HuH-7 (cell line): ENCODE results near the gene HEXIM1.
A peak's percentile ranks its signal among the peaks of the same experiment; 100 is the strongest.

ENCODE experiments used
- DNase-seq: peaks from one replicate; pipeline ENCODE4 v3.0.0; 2011; ENCODE audit warnings: low spot score

Gene HEXIM1, protein sequence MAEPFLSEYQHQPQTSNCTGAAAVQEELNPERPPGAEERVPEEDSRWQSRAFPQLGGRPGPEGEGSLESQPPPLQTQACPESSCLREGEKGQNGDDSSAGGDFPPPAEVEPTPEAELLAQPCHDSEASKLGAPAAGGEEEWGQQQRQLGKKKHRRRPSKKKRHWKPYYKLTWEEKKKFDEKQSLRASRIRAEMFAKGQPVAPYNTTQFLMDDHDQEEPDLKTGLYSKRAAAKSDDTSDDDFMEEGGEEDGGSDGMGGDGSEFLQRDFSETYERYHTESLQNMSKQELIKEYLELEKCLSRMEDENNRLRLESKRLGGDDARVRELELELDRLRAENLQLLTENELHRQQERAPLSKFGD

DNA sequence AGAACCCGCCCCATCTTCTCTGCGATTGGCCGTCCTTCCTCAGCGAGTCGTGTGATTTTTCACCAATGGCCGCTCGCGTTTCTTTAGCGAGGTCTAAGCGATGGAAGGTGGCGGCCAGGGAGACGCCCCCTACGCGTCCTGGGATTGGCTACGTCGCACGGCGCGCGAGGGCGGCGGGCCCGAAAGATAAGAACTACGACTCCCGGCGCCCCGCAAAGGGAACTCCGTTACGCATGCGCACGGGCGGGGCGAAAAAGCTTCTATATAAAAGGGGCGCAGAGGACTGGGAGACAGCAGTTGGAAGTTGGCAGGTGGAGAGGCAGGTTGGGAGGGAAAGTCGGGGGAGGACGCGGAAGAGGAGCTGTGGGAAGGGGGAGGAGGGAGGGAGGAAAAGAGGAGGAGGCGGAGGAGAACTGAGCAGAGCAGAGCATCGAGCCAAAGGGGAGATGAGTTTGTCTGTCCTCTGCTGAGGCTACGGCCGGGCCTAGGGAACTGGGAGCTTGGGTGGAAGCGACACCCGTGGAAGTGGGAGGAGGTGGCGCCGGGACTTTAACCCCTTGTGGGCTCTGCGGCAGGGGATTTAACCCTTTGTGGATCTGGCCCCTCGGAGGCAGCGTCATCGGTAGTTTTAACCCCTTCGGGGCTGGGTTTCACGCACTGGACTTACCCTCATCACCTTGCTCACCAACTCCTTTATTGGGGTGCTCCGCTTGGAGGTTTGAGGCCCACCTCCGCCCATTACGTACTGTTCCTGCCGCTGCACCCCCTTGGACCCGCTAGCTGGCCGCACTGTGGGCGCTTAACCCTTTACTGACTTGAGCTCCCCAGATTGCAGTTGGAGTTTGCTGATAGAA, at the start of gene HEXIM1:
HEXIM1 (plus strand) TSS at position 293 of the 854 bp plus-strand sequence. CDS start 716 bp downstream, outside the sequence.
- peak; percentile 99 for DNase-seq

DNA sequence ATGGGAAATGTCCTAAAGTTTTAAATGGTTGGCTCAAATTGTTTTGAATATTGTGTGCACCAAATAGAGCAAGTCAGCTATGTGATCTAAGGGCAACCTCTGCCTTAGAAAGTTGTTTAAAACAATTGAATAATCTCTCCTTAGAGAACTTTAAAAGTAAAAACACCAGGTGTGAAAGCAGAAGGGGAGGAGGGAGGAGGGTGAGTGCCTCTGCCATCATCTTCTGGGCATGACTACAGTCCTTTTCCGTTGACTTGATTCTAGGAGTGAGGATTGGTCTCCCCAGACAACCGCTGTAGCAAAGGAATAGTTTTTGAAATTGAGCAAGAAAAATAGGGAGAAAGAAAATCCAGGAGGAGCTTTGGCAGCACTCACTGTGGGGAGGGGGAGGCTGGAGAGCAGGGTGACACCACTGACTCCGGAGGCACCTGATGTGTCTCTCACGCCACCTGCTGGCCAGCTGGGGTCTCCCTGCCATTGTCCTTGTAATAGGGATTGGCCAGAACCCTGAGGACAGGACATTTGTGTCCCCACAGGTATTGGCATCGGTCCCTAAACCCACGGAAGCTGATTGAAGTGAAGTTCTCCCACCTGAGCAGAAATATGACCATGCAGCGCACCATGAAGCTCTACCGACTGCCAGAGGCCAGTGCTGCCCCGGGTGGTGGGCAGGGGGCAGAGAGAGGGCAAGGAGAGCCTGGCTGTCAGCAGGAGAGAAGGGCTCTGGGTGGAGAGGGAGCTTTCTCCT, 49.2 kb upstream of the HEXIM1 start:
- DNase-seq: peak; percentile 97

DNA sequence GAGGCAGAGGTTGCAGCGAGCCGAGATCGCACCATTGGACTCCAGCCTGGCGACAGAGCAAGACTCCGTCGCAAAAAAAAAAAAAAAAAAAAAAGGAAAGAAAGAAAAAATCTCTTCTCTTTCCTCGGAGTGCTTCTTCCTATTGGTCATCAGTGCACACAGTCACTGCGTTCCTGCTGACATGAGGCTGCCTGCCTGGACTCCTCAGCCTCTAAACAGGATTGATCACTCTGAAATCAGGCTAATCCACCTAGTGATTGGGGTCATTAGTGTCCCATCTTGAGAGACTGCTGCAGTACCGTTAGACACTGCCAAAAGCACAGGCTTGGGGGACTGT, 46.8 kb upstream of the HEXIM1 start:
- DNase-seq: no peak

DNA sequence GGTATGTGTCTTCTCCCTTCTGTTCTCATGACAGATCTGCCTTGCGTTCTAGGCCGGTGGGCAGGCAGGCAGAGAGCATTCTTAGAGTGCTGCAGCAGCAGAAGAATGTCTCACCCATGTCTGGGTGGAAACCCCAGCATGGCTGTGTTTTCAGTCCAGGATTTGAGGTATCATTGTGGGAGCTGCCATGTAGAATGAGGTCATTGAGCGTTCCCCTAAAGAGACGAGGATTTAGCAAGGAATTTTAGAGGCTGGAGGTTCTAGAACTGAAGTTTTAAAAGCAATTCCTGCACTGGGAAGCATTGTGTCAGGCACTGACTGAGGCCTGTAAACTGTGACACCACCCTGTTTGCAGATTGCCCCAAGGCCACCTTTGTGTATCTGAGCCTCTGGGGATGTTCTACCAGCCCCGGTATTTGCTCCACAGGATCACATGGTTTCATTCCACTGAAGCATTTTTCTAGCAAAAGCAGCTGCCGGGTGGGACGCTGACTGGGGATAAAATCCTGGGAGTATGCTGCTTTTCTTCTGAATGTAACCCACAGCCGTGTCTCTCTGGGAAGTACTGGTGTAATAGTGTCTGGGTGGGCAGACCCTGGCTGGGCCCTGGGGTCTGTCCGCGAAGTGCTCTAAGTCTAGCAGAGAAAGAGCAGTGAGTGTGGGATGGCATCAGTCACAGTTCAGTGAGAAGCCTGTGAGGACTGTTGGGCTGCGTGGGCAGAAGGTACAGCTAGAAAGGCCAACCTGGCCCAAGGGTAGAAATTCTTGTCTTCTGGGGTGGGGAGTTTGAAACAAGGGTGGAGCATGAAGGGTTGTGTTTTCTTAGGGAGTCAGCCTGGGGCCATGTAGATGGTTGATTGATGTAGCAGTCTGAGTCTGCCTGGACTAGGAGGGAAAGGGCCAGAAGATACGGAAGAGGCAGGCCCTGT, 46.1 kb upstream of the HEXIM1 start:
- DNase-seq: no peak

DNA sequence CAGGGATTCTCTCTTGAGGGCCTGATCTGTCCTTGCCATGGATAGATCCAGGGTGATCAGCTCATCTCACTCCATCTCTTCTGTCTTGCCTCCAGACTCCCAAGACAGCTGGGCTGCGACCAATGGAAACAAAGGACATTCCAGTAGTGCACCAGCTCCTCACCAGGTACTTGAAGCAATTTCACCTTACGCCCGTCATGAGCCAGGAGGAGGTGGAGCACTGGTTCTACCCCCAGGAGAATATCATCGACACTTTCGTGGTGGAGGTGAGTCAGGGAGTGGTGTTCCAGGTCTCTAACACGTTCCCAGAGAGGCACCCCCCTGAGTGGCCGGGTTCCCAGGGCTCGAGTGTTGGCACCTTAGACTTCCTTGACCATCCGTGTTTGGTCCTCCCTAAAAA, 45.4 kb upstream of the HEXIM1 start:
- no peak for DNase-seq

DNA sequence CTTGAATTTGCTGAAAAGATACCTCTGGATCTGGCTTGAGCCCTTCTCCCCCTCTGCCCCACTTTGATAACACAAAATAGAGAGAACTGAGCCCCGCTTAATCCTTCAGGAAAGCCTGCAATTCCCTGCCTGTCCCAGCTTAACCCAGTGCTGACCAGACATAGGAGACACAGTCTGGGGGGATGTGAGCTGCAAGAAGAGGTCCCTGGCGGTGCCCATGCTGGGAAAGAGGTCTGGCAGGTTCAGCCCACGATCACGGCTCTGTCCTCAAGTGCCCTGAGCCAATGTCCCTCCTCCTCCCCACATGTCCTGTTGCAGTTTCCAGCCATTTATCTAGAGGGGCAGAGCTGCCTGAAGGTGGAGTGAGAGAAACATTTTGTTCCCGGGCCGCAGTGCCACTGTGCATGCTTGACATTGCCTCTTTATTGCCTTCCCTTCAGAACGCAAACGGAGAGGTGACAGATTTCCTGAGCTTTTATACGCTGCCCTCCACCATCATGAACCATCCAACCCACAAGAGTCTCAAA, 44.9 kb upstream of the HEXIM1 start:
- no peak for DNase-seq

DNA sequence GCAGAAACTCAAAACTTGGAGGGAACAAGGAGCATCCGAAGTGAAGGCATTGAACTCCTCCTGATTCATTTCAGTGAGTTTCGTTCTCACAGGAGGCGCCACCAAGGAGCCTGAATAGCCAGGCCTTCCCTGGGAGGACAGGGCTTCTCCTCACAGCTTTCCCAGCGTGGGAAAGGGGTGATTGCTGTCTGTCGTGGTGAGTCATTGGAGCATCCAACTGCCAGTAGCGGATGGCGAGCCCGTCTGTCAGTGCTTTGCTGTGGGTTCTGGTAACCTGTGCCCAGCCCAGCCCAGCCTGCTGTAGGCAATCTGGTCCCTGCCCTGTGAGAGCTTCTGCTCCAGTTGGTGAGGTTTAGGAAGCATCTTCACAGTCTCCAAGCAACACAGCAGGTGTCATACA, 44.2 kb upstream of the HEXIM1 start:
- no peak for DNase-seq

DNA sequence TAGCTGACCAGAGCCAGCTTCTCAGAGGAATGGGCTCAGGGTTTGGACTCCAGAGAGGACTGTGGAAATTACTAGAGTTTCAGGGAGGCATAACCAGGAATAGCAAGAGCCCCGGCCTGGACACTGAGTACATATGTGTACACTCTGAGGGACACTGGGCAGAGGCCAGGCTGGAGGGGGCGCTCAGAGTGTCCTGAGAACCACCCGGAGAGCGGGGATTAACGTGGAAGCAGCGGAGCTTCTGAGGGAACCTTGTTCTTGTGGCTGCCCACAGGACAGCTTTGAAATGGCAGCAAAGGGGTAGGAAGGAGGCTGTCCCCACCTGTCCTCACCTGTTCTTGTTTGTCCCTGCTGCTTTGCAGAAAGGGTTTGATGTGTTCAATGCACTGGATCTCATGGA, 43.8 kb upstream of the HEXIM1 start:
- DNase-seq: no peak

DNA sequence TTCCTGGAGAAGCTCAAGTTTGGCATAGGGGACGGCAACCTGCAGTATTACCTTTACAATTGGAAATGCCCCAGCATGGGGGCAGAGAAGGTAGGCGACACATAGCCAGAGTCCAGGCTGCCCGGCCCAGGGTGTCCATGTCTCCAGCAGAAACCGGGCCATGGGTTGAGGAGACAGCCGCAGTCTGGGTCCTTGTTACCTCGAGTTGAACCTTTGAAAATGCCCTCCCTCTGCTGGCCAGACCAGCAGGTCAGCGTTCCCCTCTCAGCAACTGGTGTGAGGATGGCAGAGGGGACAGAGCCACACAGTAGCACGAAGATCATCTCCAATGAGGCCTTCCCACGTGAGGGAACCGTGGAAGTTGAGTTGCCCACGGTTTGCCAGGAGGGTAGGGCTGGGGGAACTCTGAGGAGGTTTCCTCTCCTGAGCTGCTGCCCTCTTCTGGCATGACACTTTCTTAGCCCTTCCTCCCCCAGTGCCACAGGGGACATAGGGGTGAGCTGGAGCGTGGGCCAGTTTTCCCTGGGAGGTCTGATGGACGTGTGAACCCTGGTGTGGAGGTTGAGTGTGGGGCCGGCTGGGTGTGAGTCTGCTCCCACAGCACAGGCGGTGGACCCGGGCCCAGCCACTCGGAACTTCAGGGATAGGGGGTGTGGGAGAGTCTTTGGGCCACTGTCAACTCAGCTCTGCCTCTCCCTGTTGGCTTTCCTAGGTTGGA, 43.2 kb upstream of the HEXIM1 start:
- no peak for DNase-seq

DNA sequence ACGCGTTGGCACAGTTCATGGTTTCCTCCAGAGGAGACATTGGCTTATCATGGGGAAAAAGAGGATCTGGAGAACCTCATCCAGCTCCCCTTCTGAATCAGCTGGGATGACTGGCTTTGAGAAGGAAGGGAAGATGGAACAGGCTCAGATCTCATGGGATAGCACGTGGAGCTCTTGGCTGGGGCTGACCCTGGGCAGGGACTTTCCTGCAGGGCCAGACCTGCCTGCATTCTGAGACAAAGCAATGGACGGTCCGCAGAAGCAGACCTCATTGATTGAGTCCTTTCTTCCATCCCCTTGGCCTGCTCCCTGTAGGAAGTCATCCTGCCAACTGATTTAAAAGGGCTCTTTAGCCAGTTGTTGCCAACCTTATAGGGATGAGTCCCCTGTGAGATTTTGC, 42.2 kb upstream of the HEXIM1 start:
- no peak for DNase-seq

DNA sequence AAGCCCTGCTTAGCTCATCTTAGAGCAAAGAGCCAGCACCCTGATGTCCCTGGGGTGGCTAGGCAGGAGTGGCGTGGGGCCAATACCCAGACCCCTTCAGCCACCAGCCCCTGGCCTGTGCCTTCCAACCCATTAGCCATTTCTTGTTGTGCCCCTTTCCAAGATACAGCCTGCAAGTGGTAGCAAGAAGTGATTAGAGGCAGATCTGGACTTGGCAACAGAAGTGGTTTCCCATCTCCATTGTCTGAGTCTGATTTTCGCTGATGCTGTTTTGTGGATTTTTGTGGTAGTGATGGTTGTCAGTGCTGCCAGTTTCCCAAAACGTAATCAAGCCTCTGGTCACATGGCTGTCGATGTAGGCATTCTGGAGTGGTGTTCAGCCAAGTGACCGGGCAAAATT, 41.7 kb upstream of the HEXIM1 start:
- no peak for DNase-seq

DNA sequence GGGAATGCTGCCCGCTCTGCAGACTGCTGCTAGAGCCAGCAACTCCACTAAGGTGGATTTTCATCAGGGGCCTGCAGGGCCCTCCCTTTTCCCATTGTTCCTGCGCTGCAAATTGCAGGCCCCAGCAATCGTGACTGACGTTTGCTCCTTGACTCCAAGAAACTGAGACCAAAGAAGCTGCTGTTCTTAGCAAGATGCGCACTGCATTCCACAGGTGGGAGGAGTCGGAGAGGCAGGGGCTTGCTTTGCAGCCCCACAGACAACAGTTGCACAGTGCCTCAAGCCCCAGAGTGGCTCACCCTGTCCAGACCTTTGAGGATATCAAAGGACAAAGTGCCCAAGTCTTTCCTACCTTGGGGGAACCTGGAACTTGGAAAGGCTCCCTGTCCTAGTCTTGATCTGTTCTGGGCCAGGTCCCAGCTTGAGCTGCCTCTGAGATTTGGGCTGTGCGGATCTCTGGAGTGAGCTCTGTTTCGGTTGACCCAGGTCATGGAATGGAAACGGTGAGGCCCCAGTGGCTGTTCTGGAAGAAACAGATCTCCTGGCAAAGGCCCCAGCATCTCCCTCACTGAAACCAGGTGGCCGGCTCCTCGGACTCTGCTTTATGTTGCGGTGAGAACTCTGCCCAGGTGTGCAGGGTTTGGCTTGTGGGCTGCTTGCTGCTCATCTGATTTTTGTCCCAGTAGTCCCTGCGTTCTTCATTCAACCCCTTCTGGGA, 40.8 kb upstream of the HEXIM1 start:
- DNase-seq: no peak

DNA sequence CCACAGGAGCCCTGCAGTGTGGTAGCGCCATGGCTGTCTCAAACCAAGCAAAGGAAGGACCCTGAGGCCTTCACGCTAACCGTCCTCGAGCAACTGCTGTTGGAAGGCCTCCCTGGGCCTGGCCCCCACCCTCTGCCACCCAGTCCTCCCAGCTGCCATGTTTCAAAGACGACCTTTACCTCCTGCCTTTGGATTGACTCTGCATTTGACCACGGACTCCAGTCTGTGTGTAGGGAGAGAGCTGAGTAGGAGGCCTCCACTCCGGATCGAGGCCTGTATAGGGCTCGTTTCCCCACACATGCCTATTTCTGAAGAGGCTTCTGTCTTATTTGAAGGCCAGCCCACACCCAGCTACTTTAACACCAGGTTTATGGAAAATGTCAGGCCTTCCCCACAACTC, 40.2 kb upstream of the HEXIM1 start:
- DNase-seq: no peak

DNA sequence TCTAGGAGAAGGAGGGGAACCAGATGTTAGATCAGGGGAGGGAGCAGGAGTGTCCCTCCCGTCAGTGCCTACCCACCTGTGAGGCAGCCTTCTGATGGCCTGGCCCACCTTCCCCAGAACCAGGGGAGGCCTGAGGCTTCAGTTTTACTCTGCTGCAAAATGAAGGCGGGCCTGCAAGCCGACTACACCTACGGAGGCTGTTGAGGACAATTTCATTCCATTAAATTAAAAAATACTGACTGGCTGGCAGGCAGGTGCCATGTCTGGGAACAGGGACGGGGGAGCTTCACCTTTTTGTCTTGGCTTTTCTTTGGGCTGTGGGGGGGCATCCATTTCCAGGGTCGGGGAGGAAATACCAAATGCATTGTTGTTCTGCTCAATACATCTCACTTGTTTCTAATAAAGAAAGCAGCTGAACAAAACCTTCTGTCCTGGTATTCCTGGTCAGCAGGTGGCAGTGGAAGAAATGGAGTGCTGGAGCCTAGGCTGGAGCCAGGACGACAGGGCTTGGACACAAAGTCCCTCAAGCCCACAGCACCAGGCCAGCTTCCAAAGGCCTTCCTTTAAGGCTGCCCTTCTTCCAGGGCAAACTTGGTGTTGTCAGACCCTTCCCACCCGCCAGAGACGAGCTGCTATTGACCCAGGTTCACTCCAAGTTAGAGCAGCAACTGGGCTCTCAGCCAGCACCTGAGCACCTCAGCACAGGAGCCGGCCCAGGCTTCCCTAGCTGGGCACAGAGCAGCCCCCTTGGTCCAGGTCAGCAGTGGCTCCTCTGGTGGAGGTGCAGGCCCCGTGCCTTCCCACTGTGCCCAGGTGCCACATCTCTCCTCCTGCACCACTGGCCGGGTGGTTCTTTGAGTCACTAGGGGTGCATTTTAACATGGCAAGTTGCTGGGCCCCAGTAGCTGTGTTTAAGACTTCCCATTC, 39.4 kb upstream of the HEXIM1 start:
- no peak for DNase-seq

DNA sequence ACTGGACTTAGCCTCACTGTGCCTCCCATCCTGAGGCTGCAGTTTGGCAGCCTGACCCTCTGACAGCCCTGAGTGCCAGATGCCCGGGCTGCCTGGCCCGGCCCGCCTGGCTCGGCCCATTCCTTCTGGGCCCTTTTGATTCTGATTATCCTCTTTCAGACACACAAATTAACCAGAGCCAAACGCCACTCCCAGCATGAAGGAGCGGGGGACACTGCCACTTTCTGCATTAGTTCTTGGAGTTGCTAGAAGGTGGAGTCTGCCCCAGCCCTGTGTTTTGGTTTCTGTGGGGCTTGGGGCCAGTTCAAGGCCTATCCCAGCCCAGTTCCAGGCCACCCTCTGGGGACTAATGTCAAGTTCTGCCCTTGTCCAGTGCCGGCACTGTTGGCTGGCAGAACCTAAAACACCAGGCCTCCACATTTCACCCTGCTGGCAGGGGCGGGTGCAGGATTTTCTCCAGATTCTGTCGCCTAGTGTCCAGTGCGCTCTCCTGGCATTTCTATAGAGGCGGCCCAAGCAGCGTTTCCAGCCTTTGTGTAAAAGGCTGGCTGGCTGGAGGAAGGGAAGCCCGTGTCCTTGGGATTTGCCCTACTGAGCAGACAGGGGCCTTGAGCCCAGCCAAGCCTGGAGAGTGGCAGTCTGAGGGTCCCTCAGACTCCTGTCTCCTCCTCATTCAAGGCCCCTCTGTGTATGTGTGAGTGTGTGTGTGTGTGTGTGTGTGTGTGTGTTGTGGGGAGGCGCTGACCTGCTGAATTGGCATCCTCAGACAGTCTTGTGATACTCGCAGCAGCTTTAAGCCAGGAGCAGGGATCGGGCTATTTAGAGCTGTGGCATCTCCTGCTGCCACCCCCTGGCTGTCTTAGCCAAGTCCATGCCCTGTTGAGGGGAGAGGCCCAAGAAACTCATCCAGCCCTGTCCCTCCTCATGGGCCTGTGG, 37.3 kb upstream of the HEXIM1 start:
- no peak for DNase-seq

DNA sequence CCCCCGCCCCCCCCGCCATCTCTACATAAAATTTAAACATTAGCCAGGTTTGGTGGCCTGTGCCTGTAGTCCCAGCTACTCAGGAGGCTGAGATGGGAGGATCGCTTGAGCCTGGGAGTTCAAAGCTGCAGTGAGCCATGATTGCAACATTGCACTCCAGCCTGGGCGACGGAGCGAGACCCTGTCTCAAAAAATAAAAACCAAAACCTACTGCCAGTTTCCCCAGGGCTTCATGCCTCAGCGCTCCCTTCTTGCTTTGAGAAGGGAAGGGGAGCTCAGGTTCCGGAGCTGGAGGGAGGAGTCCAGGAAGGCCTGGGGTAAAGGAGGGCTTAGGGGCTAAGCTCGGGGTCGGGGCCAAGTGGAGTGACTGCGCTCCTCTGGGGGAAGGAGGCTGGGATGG, 36.4 kb upstream of the HEXIM1 start:
- no peak for DNase-seq

DNA sequence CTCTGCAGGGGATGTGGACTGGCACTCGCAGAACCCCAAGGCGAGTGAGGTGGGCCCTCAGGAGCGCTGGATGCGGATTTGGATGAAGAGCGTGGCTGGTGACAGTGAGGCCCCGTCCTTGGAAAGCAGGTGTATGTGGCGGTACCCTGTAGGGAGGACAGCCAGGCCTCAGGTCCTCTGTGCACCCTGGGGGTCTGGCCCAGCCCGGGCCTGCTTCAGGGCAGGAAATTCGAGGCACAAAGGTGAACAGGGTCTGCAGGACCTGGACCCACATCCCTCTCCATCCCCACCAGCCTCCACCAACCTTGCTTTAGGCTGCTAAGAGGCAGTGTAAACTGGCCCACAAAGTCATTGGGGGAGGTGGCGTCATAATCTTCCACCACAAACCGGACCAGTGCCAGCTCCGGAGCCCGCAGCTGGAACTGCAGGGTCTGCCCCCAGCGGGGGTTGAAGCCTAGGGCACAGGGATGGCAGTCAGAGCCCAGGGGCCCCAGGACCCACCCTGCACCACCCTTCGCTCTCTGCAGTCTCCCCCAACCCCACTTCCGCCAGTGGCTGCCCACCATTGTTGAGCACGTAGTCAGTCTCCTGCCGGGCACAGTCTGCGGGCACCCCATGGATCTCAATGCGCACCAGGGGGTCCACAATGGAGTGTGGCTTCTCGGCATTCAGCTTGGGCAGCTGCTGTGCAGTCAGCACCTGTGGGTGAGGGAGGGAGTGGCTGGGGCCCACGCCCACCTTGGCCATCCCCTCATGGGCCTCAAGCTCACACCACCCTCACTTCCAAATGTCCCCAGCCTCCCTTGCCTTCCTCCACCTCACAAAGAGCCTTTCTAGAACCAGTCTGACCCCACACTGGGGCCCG, 35.5 kb upstream of the HEXIM1 start:
- no peak for DNase-seq
